GM19438 (cell line): ENCODE data around the gene CCDC116.
"Not testable (repeated sequence)": the region's sequence is repeated elsewhere in the genome, so short reads cannot be mapped to it uniquely, and the experiment has no call there.

Experiments
- ATAC-seq: cut with Tn5 transposase; IDR thresholded peaks from one replicate; pipeline ENCODE4 v1.9.1; 2021; ENCODE audit warnings: low read depth; ENCODE audit not compliant: unreplicated experiment

The CCDC116 gene

GRCh38 chr22:21629255-21630149, 3.1 kb upstream of the CCDC116 start, which contains the start of gene YDJC:
Gene YDJC, minus strand, starts transcription at chr22:21630022. Its CDS starts 8 bp downstream, at chr22:21630014.
- ATAC-seq: peak; percentile 71

DNA sequence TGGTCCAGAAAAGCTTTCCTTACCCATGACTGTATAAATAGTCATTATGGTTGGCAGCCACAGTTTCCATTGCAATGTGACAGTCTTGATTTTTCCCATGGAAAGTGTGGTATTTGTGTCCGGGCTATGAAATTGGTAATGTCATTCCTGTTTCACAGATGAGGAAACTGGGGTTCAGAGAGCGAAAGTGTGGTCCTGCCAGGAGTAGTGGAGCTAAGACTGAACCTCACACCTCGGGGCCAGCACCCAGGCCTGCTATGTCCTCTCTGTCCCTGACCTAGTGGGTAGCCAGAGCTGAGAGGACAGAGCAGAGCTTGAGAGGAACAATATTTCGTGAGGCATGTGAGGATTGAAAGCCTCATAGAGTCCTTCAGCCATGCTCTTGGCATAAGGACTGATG, 1.5 kb upstream of the CCDC116 start:
- no peak for ATAC-seq

GRCh38 chr22:21632931-21633330, 371 bp downstream of the CCDC116 start:
- ATAC-seq: no peak

DNA sequence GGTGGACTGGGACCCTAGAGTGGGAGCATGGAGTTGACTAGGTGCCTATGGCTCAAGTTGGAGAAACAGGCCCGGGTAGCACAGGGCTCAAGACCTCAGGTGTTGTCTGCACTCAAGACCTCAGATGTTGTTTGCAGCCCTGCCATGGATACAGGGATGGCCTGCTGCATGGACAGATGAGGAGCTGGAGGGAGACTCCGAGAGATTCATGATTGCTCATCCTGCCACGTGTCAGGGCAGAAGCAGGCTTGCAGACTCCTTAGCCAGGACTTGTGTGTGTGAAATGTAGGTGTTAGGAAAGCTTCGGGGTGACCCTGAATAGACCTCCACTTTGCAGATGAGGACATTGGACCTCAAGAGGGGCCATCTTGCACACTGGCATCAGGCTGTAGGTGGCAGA, 921 bp downstream of the CCDC116 start:
- no peak for ATAC-seq

GRCh38 chr22:21634081-21634480, 1.5 kb downstream of the CCDC116 start:
- ATAC-seq: no peak

DNA sequence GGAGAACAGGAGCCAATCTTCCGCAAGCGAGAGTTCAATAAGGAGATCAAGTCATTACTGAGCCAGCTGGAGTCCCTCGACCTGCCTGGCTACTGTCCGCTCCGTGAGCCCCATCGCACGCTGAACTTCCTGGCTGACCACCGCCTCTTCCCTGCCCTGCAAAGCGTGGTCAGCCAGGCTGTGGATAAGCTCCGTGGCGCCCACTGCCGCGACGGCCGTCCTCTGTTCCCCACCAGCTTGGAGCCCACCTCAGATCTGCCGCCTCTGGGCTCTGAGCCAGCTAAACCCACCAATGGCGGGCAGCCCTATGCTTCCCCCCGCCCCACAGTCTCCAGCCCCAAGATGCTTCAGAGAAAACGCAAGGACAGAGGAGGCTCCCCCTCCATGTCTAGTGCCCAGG, 2.3 kb downstream of the CCDC116 start:
- no peak for ATAC-seq

GRCh38 chr22:21635771-21636510, 3.4 kb downstream of the CCDC116 start:
- ATAC-seq: no peak

- ATAC-seq: no peak
These were observed 4.2 kb downstream of the CCDC116 start for GRCh38 chr22:21636629-21637218.

GRCh38 chr22:21637450-21637849, 4.9 kb downstream of the CCDC116 start:
- ATAC-seq: not testable (repeated sequence)

DNA sequence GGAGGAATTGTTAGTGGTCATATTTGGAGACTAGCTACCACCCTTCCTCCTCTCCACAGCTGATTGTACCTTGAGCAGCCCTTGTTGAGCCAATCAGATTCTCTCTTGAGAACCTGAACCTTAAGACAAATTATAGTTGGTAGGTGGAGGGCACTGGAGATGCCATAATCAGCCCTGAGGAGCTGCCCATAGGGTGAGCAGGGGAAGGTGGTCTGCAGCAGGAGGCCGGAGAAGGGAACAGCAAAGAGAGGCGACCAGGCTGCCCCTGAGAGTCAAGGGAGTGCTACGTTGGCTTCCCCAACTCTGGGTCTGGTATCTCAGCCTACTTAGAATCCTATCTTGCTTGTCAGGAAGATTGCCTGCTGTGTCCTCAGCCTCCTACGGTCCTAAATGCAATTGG, 6.8 kb downstream of the CCDC116 start:
- no peak for ATAC-seq

DNA sequence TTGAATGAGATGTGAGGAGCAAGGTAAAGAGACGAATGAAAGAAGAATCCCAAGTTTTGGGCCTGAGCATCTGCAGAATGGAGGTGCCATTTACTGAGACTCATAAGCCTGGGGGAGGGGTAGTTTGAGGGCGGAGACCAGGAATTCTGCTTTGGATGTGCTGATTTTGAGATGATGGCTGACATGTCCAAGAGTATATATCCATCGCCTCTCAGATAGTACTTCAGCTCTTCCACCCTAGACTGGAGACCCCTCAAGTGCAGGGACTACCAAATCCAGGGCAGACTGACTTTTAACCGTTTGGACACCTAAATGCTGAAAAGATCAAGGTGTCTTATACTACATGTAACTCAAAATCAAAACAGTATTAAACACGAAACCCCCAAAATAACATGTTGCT, 8.2 kb downstream of the CCDC116 start:
- ATAC-seq: no peak

DNA sequence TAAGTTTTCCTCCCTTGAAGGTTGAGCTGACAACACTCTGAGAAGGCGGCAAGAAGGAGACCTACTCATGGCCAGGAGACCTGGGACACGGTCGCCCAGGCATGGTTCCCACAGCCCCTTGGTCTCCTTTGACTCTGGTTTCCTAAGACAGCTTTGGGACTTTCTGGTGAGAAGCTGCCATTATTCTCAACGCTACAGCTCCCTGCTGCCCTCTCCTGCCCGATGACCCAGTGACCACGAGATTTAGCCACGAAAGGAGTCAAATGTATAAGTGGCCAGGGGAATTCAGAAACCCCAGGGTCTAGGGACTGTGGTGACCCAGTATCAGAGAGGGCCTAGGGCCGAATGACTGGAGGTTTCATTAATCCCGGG, 8.8 kb downstream of the CCDC116 start:
- ATAC-seq: peak; percentile 6

DNA sequence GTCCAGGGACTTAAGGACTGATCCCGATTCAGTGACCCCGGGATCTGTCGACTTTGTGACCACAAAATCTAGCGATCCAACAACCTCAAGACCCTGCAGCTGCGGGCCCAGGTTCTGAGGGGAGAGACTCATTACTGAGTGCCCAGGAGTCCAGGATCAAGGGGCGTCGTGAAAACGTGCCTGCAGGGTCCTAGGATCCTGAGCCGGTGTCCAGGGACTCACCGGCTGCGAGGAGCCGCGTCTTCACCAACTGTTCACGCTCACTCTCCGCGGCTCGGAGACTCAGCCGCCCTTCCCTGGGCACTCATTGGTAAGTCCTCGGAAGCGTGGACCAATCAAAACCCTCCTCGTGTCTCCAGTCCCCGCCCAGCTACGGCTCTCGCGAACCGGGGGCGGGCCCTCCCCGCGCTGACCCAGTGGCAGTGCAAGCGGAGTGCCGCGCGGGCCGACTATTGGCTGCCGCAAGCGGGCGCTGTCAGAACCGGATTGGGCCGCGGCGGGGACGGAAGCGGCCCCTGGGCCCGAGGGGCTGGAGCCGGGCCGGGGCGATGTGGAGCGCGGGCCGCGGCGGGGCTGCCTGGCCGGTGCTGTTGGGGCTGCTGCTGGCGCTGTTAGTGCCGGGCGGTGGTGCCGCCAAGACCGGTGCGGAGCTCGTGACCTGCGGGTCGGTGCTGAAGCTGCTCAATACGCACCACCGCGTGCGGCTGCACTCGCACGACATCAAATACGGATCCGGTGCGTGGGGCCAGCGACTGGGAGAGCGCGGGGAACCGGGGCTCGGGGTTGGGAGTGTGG, 9.4 kb downstream of the CCDC116 start, which contains the start of gene SDF2L1:
SDF2L1 (plus strand) TSS at position 514 of the 795 bp plus-strand sequence; CDS start at position 549, 35 bp downstream.
- peak; percentile 93 for ATAC-seq

DNA sequence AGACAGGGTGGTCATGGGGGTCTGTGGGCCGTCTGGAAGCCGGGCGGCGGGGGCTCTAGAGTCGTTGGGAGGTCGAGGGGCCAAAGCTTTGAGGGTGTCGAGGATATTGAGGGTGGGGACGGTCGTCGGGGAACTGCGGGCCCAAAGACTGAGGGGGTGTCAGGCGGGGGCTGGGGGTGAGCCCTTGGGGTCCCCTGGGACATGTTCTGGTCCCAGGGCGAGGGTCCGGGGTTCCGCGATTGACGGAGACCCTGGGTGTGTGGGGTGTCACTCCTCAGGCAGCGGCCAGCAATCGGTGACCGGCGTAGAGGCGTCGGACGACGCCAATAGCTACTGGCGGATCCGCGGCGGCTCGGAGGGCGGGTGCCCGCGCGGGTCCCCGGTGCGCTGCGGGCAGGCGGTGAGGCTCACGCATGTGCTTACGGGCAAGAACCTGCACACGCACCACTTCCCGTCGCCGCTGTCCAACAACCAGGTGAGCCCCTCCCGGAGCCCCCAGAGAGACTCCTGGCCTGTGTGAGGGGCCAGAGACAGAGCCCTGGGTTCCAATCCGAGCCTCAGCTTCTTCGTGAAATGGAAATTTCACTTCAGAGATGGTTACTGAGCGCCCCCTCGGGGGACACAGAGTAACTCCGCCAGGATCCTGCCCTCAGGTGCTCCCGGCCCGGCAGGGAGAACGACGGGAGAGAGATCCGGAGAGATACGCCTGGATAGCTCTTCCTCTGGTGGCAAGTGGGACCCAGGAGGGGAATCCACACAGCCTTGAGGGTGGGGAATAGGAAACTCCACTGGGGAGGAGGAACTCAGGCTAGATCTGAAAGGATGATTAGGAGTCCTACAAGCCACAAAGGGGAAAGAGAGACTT, 10.3 kb downstream of the CCDC116 start:
- peak; percentile 11 for ATAC-seq

DNA sequence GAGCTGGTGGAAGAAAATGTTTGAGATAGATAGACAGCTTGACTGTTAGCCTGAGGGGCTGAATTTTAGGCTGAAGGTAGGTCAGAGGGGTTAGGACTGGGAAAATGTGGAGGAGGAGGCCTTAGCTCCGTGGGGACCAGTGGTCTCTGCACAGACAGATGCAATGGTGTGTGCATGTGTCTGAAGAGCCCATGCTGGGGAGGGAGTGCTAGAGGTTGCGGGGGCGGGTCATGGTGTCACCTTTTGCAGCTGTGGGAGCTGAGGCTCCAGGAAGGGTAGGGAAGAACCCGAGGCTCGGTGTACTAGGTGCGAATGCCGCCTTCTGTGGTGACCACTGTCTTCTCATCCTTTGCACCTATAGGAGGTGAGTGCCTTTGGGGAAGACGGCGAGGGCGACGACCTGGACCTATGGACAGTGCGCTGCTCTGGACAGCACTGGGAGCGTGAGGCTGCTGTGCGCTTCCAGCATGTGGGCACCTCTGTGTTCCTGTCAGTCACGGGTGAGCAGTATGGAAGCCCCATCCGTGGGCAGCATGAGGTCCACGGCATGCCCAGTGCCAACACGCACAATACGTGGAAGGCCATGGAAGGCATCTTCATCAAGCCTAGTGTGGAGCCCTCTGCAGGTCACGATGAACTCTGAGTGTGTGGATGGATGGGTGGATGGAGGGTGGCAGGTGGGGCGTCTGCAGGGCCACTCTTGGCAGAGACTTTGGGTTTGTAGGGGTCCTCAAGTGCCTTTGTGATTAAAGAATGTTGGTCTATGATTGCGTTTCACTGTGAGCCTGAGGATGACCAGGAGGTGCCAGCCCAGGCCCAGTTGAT, 11.2 kb downstream of the CCDC116 start:
- no peak for ATAC-seq

DNA sequence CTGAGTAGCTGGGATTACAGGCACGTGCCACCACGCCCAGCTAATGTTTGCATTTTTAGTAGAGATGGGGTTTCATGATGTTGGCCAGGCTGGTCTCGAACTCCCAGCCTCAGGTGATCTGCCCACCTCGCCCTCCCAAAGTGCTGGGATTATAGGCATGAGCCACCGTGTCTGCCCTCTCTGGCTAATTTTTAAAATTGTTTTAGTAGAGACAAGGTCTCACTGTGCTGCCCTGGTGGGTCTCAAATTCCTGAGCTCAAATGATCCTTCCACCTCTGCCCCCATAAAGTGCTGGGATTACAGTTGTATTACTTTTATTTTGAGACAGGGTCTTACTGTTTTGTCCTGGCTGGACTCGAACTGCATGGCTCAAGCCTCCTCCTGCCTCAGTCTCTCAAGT, 13.0 kb downstream of the CCDC116 start:
- ATAC-seq: not testable (repeated sequence)

DNA sequence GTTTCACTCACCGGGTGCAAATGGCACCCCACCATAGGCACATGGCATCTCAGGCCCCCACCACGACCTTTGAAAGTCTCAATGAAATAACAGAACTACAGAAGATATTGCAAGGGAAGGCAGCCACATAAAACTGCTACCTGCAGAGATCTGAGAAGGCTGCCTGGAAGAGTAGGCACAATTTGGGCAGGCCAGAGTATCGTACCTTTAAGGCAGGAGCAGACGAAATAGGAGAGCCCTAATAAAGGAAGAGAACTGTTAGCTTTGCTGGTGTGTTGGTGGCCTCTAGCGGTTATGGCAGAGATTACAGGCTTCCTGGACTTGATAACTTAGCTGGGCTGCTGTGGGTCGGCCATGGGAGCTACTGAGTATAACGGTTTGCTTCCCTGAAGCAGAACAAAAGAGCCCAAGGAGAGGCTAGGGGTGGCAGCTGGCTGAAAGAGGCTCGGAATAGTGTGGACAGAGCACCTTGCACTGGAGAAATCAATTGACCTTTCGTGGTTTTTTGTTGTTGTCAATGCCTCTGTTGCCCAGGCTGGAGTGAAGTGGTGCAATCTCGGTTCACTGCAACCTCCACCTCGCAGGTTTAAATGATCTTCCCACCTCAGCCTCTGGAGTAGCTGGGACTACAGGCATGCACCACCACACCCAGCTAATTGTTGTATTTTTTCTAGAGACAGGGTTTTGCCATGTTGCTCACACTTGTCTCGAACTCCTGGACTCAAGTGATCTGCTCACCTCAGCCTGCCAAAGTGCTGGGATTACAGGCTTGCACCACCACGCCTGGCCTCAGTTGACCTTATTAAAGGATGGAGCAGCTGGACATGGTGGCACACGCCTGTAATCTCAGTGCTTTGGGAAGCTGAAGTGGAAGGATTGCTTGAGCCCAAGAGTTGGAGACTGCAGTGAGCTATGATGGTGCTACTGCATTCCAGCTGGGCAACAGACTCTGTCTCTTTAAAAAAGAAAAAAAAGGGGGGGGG, 14.3 kb downstream of the CCDC116 start:
- no peak for ATAC-seq
